PC-9 (cell line): ENCODE measurements around the gene DOCK2.

Source experiments
- CTCF ChIP-seq: fragments of 200-600 bp; sonication (generic); conservative IDR thresholded peaks from 2 replicates; pipeline ENCODE4 v1.6.1; 2017; ENCODE audit warnings: mixed run types, antibody characterized with exemption, mild to moderate bottlenecking, moderate library complexity
- EZH2 ChIP-seq: fragments of 200-600 bp; sonication (generic); IDR thresholded peaks from 2 replicates; pipeline ENCODE4 v1.8.0; 2017; ENCODE audit warnings: antibody characterized with exemption, low read depth

GRCh38 chr5:169751490-169751889 lies 114.4 kb downstream of the DOCK2 start:
- no peak for TF ChIP-seq EZH2
- no peak for TF ChIP-seq CTCF
